Activated naive CD4-positive, alpha-beta T cell treated with Interleukin-2 at 50 U/mL for 16 hours (primary cell): ENCODE measurements around the gene AP3S1.
"Not testable (repeated sequence)": the region's sequence is repeated elsewhere in the genome, so short reads cannot be mapped to it uniquely, and the experiment has no call there.

Source experiments
- DNase-seq: peaks from one replicate; pipeline ENCODE4 v3.0.0-alpha.2; 2020

The AP3S1 gene

DNA sequence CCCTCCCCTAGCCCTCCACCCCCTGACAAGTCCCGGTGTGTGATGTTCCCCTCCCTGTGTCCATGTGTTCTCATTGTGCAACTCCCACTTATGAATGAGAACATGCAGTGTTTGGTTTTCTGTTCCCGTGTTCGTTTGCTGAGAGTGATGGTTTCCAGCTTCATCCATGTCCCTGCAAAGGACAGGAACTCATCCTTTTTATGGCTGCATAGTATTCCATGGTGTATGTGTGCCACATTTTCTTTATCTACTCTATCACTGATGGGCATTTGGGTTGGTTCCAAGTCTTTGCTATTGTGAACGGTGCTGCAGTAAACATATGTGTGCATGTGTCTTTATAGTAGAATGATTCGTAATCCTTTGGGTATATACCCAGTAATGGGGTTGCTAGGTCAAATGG is 35.6 kb downstream of the AP3S1 start:
- not testable (repeated sequence) for DNase-seq

DNA sequence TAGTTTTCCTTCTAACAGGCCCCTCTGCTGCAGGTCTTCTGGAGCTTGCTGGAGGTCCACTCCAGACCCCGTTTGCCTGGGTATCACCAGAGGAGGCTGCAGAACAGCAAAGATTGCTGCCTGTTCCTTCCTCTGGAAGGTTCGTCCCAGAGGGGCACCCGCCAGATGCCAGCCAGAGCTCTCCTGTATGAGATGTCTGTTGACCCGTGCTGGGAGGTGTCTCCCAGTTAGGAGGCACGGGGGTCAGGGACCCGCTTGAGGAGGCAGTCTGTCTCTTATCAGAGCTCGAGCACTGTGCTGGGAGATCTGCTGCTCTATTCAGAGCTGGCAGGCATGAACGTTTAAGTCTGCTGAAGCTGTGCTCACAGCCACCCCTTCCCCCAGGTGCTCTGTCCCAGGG is 40.7 kb downstream of the AP3S1 start:
- not testable (repeated sequence) for DNase-seq

DNA sequence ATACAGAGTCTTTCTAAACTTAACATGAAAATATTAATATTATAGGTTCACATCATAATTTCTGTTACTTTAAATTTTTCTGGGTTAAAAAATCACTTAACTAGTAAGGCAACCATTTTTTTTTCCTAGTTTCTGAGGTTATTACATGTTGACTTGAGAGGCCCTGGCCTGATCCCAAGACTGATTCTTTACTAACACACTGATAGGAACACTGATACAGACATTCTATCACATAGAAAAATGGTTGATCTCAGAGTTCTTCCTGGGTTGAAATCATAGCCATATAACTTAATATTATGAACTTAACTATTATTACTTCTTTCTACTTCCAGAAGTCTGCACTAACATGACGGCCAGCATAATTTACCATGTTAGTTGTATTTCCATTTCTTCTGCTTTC is 43.0 kb downstream of the AP3S1 start:
- DNase-seq: no peak

DNA sequence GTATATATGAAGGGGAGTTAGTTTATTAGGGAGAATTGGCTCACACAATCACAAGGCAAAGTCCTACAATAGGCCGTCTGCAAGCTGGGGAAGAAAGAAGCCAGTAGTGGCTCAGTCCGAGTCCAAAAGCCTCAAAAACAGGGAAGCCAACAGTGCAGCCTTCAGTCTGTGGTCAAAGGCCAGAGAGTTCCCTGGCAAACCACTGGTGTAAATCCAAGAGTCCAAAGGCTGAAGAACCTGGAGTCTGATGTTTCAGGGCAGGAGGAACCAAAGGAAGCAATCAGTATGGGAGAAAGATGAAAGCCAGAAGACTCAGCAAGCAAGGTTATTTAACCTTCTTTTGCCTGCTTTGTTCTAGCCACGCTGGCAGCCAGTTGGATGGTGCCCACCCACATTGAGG is 43.5 kb downstream of the AP3S1 start:
- not testable (repeated sequence) for DNase-seq

DNA sequence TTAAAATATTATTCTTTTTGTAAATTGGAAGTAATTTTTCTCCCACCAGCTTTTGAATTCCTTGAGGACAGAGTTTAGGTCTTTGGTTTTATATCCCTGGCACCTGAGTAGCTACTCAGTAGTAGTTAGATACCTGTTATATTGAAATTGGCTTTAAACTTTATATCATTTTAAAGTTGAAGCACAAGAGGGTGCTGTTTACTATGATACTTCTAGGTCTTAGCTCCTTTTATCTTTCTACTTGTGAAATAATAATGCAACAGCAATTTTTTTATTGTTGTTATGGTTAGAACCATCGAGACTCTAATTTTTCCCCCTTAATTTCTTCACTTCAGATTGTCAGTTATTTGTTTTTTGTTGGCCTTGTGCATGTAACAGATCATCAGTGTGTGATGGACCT is 46.3 kb downstream of the AP3S1 start:
- DNase-seq: no peak

DNA sequence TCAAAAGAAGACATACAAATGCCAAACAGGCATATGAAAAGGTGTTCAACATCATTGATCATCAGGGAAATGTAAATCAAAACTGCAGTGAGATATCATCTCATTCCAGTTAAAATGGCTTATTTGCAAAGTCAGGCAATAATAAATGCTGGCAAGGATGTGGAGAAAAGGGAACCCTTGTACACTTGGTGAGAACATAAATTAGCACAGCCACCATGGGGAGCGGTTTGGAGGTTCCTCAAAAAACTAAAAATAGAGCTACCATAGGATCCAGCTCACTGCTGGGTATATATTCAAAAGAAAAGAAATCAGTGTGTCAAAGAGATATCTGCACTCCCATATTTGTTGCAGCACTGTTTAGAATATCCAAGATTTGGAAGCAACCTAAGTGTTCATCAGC is 50.3 kb downstream of the AP3S1 start:
- DNase-seq: no peak

DNA sequence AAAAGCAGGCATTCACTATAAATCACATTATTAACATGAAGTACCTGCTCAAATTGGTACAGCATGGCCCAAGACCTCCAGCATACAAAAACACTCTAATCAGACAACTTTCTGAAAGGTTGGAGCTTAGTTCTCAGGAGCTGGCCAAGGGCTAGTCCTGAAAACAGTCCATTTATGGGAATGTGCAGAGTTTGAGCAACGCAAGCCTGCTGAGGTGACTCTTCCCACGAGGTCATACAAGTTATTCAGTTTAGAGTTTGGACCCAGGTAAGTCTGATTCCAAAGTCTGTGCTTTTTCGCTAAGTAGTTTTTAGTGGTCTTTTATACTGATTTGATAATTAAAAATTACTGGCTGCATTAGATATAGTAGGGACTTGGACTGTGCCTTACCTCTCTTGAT is 52.6 kb downstream of the AP3S1 start:
- DNase-seq: no peak

DNA sequence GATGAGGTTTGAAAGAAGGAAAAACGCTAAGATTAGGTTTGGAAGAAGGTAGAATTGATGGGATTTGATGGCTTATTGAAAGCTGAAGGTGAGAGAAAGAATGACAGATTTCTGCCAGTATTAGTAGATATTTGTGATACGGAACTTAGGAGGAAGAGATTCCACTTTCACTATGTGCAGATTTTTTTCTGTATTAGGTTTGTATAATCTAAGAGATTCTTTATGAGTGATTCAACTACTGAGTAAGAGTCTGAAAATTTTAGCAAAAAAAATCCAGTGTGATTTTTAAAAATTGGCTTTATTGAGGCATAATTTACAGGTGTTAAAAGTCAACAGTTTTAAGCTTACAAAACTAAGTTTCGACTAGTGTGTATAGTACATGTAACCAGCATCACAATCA is 54.1 kb downstream of the AP3S1 start:
- no peak for DNase-seq

DNA sequence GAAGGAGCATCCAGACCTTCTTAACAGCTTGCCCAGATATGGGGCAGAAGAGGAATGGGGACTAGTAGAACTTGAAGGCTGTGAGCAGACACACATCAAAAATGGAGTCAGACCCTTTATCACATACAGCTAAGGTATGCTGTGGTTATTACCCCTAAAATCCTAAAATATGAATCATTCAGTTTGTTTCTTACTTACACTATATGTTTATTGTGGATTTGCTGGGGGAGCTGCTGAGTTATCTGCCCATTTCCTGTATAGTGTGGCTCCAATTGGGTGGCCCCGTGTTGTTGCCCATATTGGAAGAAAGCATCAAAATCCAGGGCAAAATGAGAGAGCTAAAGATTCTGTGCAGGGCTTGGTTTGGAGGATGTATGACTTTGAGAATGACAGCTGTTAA is 56.9 kb downstream of the AP3S1 start:
- DNase-seq: no peak

DNA sequence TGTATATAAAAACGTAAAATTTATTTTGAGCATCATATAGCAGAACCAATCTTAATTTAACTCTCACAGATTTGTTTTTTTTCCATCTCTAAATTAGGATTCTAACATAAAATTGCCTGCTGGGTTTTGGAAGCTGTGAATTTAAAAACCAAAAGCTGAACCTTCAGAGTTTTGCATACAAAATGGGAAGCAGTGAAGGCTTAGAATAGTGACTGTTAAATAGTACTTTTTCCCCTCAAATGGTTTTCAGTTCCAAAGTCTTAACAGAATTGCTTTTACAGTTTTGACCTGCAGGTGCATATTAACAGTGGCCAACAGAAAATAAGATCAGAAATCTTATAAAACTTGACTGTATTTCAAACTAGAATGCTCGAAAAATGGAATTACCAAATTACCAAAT is 65.4 kb downstream of the AP3S1 start:
- no peak for DNase-seq

DNA sequence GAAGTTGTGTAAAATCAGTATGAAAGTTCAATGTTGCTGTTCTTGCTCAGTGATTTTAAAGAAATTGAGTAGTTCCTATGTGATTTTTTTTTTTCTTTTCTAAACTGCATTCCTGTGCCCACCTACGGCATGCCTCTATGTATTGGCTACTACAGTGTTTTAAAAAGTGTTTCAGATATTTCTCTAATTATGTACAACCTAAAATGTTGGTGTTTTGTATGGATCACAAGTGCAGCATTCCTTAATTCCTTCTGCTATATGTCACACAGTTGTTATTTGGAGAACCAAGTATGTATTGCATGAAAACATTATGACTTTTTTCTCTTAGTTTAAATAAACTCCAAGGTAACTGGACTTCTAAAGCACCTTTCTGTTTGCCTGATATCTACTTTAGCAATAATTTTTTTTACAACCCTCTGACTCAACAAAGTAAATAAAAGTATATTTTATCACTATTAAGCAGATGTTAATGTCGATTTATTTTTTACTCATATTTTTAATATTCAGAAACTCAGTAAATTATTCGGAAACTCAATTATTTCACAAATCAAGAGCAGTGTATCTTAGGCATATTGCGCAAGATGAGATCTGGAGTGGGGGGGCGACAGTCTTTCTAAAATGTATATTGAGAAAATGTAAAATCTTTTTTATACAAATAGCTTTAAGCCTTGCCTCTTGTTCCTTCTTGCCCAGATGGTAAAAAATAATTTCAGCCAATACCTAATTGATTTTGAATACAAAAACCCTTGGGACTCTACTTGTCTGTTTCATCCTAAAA is 72.1 kb downstream of the AP3S1 start:
- not testable (repeated sequence) for DNase-seq

DNA sequence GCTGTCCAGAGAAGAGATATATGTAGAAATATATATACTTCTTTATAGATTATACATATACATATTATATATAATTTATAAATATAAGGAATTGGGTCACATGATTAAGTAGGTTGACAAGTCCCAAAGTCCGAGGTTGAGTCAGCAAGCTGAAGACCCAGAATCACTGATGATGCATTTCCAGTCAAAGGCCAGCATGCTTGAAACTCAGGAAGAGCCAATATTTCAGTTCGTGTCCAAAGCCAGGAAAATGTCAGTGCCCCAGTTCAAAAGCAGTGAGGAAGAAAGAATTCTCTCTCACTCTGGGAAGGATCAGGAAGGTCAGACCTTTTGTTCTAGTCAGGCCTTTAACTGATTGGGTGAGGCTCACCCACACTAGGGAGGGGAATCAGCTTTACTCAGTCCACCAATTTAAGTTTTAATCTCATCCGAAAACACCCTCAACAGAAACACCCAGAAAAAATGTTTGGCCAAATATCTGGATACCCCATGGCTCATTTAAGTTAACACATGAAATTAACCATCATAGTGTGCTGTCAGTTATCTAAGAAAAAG is 78.5 kb downstream of the AP3S1 start:
- DNase-seq: no peak

DNA sequence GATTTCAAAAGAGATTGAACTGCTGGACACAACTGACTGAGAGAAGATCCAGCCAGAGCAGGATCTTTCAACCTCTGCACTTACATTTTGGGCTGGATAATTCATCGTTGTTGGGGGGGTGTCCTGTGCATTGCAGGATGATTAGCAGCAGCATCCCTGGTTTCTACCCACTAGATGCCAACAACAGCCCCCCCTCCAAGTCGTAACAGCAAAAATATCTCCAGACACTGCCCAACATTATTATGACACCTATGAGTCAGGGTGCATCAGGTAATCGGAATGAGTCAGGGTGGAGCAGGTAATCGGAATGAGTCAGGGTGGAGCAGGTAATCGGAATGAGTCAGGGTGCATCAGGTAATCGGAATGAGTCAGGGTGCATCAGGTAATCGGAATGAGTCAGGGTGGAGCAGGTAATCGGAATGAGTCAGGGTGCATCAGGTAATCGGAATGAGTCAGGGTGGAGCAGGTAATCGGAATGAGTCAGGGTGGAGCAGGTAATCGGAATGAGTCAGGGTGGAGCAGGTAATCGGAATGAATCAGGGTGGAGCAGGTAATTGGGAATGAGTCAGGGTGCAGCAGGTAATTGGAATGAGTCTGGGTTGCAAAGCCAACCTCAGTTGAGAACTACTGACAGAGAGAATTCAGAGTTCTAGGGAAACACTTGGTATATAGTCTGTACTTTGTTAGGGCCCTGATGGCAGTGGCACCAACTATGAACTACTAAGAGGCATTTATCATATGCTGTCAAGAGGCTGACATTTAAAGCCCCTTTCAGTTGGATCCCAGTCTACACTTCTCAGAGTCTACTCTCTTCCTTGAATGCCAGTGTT is 87.1 kb downstream of the AP3S1 start:
- DNase-seq: not testable (repeated sequence)

DNA sequence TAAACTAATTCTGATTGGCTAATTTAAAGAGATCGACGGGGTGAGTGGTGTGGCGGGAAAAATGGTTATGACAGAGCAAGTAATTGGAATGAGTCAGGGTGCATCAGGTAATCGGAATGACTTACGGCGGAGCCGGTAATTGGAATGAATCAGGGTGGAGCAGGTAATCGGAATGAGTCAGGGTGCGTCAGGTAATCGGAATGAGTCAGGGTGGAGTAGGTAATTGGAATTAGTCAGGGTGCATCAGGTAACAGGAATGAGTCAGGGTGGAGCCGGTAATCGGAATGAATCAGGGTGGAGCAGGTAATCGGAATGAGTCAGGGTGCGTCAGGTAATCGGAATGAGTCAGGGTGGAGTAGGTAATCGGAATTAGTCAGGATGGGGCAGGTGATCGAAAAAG is 88.4 kb downstream of the AP3S1 start:
- not testable (repeated sequence) for DNase-seq

DNA sequence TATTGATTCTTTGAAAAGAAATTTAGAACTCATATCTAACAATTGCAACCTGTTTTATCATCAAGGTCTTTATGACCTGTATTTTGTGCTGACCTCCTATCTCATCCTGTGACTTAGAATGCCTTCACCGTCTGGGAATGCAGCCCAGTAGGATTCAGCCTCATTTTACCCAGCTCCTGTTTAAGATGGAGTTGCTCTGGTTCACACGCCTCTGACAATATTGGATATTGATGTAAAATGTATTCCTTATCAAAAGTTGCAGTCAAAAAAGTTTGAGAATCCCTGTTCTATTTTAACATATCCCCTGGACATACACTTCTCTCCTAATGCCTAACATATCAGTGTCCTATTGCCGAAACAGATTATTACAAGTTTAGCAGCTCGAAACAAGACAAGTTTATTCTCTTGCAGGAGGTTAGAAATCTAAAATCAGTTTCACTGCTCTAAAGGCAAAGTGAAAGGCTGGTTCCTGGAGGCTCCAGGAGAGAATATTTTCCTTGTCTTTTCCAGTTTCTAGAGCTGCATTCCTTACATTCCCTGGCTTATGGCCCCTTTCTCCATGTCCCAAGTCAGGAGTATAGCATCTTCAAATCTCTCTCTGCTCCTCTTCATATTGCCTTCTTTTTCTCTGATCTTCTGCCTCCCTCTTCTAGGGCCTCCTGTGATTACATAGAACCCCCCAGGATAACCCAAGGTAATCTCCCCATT is 89.0 kb downstream of the AP3S1 start:
- no peak for DNase-seq

DNA sequence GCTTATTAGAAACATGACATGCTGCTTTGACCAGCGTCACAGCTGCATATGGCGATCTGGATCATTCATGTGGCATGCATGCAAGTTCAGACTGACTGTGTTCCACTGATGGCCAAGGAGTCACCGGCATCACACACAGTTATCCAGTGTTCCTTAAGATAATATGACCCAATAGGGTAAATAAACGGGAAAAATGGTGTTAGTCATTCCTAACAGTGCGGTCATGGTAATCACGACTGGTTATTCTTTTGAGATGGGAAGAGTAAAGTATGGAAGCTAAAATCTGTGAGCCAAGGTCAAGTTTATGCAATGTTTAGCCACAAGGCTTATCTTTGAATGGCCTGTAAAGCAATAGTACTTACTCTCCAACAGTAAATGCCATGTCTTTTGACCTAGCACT is 91.3 kb downstream of the AP3S1 start:
- no peak for DNase-seq

DNA sequence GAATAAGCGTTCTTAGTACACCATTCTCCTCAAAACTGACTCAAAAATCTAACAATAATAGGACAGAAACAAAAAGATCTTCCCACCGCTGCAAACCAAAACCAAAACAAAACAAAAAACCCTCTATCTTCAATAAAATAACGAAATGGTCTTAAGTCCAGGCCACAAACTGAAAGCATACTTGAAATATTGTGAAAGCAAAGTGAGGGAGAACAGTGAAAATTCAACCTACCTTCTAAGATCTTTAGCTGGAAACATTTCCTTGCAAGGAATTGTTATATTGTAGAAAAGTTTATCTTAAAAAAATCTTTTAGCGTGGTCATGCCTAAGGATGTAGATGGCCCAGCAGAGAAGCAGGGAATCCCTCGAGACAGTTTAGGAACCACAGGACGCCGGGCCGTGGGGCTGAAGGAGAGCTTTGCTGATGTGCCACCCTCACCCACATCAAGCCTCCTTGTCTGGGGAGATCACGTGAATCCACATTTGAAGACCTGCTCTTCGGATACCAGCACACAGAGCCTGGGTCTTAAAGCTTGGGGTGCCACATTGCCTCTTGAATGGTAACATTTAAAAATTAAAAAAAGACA is 92.7 kb downstream of the AP3S1 start:
- no peak for DNase-seq

DNA sequence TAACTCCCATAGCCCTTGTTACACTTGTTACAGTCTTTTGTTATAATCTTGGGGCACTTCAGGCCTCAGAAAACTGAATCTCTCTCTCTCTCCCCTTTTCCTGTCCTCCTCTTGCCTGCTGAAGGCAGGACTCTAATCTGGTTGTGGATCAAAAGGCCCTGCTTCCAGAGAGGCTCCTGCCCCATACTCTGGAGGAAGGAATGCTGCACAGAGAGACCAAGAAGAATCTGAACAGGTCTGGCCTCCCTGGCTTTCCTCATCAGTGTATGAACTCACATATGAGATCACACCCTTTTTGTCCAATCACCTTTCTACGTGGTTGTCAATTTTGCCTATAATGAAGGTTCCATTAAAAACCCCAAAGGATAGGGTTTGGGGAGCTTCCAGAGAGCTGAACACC is 94.3 kb downstream of the AP3S1 start:
- DNase-seq: no peak

DNA sequence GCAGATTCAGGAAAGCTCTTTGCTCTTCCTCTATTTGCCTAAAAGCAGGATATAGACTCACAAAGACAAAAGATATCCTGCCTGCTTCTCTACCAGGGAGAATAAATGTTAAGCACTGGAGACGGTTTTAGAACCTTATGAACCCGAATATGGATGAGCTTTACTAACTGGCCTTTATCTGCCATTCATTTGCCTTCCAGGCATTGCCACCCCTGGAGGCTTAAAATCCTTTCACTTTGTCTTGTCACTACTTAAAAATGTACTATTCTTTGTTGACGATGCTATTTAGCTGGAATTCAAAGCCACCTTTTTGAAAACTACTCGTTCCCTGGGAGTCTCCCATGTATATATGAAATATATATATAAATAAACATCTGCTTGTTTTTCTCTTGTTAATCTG is 97.3 kb downstream of the AP3S1 start:
- DNase-seq: no peak

DNA sequence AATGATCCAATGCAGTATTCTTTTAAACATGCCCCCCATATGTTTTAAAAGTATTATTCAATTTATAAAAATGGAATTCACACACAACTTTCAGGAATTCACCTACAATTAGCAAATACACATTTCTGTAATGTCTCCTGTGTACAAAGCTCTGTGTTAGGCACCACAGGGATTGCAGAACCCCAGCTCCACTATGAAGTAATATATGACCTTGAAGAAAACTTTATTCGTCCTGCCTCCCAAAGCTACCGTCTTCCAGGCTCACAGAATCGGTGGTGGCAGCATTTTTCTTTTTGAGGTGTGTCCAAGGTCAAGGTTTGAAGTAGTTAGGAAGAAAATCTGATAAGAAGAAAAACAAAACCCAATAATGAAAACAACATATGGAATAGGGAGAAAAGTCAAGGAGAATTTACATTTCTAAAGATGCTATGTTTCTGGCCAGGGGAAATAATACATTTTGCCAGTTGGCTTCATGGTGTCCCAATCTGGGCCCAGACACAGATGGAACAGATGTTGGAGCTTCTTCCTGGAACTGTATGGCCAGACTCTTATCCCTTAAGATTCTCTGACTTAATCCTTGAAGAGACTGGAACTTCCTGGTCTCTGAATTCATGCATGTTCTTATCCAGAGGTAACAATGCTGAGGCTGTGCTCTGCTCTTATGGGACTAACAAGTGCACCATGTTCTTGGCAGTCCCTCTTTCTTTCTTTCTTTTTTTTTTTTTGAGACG is 98.5 kb downstream of the AP3S1 start:
- no peak for DNase-seq

DNA sequence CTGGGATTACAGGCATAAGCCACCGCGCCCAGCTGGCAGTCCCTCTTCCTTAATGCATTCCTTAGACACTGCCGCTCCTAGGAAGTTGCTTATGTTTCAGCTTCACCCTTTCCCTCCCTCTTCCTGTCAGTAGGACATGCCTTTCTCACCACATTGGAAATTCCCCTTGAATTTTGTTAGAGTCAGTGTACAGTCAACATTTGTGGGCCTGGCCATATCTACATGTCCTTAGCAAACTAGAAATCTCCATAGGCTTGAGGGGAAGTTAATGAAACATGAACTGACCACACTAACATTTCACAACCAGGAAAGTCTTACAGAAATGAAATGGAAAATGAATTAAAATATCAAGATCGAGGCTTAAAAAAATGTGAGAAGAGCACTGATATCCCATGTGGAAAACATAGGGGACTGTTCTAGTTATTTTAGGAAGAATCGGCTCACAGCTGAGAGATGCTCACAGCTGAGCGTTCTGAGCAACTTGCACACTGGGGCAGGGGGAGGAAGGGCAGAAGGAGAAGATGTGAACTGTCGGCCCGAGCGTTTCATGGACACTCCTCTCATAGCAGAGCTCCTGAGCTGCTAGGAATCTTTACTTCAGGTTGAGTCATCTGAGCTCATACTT is 99.4 kb downstream of the AP3S1 start:
- no peak for DNase-seq

DNA sequence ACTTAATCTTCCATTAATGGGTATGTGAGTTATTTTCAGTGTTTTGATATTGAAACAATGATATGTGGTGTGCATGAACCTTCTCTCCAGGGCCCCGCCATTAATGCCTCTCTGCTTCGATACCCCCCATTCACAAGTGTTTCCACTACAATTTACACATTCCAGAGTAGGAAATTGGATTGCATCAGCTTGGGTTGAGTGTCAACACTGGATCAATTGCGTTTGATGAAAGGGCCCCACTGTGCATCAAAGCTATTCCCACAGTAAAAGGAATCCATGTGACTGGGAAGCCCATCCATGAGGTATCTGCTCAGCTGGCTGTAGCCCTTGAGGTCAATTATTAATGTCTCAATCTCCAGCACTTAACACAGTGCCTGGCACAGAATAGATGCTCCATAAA is 102.8 kb downstream of the AP3S1 start:
- DNase-seq: no peak
